ENCODE results near the gene DUSP9.
"Not testable (repeated sequence)": the region's sequence is repeated elsewhere in the genome, so short reads cannot be mapped to it uniquely, and the experiment has no call there.

DUSP9 gene

DNA sequence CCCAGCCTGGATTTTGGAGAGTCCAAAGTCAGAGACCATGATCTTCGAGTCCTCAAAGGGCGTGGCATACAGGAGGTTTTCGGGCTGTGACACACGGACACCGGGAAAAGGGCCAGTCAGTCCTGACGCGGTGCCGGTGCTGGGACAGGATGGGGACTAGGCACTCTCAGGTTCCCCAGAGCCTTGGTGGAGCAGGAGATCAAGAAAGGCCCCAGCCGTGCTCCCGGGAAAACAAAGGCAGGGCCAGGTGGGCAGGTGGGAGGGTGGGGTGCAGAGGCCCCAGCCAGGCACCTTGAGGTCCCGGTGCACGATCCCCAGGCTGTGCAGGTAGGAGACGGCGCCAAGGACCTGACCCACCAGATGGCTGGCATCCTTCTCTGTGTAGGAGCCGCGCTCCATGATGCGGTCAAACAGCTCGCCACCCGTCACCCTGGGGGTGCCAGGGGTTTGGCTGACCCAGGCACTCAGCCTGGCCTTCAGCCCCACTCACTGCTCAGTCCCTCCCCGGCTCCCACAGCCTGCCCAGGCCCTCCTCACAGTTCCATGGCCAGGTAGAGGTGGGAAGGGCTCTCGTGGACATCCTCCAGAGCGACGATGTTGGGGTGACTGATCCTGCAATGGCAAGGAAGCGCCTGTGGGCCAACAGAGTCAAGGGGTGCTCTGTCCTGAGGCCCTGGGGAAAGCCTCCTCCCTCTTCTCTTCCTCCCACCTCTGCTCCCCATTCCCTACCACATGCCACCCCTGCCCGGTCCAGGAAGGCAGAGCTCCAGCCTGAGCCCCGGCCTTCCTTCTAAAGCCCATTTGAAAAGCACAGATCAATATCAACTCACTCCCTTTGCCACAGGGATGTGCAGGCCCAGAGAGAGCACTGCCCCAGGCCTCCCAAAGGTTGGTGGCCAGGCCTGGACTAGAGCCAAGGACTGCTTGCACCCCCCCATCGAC lies 24.9 kb downstream of the DUSP9 start:
- DNase-seq (ENCODE audit: low read depth in 2 of 2): no peak

DNA sequence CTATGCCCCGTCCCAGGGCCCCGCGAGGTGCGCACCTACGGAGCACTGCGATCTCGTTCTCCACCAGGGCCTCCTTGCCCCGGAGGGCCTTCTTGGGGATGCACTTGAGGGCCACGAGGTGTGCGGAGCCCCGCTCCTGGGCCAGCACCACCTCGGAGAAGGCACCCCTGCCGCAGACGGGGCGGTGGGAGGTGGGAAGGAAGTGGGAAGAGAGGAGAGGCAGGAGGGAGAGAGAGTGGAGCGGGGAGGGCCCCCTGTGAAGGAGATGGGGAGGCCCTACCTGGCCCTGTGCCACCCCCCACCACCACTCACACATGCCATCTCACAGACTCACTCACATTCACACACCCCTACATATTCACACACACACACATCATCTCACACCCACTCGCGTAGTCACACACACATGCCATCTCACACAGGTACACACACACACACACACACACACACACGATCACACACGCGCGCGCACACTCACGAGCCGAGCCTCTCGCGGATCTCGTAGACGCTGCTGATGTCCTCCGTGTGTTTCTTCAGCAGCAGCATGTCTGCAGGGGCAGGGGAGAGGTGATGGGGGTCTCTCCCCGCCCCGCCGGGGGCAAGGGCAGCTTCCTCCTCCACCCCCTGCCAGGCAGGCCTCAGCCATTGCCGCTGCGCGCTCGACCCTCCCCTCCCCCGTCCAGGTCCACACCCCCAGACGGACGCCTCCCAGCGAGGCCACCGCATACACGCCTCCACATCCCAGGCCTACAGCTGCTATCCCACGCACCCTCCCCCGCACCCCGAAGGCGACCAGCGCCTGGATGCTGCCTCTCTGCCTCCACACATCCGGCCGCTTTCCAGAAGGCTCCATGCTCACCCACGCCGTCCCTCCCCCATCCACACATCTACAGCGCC lies 25.8 kb downstream of the DUSP9 start:
- no peak for DNase-seq (ENCODE audit: low read depth in 2 of 2)

DNA sequence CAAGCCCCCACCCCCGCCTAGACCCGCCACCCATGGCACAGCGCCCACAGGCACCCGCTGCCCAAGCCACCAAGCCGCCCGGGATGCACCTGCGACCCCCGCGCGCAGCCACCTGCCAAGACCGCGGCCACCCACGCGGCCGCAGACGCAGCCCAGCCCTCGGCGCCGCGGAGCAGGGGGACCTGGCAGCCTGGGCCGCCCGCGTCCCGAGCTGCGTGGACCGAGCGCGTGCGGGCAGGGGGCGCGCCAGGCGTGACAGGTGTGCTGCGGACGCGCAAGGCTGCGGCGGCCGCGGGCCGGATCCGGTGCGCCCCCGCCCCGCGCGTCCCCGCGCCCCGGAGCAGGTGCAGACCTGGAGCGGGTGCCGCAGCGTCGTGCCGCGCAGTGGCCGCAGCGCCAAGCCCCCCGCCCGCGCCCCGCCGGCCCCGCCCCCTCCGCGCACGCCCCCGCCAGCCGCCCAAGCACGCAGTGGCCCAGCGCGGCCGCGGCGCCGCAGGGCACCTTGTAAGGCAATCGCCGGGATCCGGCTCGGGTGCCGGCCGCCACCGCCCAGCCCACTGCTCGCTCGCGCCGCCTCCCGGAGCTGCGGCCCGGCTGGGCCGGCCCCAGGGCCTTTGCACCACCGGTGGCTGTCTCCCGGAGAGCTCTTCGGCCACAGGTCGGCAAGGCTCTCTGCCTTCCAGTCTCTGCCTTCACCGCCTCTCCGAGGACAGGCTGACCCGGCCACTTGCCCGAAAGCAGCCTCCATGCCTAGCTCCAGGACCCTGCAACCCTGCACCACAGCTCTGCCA lies 26.6 kb downstream of the DUSP9 start, which contains the start of gene PNCK:
Gene PNCK (minus strand): TSS at position 386 of the 791 bp plus-strand sequence. CDS start 737 bp downstream, outside the sequence.
- no peak for DNase-seq (ENCODE audit: low read depth in 2 of 2)

DNA sequence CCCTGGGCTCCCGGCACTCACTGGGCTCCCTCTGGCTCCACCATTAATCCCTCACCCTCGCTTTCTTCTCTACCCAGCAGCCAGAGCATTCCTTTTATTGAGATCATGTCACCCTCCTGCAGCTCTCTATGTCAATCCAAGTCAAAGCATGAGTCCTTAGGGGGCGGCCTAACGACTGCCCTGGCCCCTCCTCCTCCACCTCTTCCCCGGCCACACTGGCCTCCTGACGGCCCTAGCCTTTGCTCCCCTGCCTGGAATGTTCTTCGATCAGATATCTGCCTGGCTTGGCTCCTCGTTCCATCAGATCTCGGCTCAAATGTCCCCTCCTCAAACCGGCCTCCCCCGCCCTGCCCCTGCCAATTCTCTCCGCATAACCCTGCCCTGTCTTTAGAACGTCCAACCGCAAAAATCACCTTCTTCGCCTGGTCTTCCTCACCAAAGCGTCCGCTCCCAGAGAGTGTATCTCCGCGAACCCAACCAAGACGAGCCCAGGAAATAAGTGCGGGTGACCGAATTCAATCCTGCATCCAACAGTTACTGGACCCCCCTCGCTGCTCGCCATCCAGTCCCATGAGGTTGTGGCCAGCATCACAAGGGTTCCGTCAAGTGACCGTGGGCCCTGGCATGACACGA lies 27.3 kb downstream of the DUSP9 start:
- no peak for DNase-seq (ENCODE audit: low read depth in 2 of 2)

DNA sequence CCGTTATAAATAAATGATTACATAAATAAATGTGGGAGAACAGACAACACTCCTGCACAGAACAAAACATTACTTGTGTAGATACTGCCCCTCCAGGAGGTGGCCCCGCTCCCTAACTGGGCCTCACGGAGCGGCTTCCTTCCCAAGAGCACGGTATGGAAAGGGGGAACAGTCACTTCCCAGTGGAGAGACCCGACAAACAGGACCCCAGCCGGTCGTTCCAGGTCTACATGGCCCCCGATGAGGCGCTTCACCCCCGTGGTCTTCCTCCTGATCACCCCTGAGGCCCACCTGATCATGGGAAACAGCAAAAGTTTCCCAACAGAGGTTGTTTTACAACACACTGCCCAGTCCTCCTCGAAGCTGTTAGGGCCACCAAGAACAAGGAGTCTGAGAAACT lies 34.2 kb downstream of the DUSP9 start:
- DNase-seq (ENCODE audit: low read depth in 2 of 2): no peak

DNA sequence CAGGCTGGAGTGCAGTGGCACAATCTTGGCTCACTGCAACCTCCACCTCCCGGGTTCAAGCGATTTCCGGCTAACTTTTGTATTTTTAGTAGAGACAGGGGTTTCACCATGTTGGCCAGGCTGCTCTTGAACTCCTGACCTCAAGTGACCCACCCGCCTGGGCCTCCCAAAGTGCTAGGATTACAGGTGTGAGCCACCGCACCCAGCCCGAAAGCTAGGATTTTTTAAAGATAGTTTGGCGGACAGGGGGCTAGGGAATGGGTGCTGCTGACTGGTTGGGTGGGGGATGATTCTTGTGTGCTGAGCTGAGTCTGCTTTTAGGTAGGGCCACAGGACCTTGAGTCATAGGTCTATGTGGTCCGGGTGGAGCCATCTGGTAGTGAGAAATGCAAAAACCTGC lies 36.5 kb downstream of the DUSP9 start:
- not testable (repeated sequence) for DNase-seq (ENCODE audit: low read depth in 2 of 2)

DNA sequence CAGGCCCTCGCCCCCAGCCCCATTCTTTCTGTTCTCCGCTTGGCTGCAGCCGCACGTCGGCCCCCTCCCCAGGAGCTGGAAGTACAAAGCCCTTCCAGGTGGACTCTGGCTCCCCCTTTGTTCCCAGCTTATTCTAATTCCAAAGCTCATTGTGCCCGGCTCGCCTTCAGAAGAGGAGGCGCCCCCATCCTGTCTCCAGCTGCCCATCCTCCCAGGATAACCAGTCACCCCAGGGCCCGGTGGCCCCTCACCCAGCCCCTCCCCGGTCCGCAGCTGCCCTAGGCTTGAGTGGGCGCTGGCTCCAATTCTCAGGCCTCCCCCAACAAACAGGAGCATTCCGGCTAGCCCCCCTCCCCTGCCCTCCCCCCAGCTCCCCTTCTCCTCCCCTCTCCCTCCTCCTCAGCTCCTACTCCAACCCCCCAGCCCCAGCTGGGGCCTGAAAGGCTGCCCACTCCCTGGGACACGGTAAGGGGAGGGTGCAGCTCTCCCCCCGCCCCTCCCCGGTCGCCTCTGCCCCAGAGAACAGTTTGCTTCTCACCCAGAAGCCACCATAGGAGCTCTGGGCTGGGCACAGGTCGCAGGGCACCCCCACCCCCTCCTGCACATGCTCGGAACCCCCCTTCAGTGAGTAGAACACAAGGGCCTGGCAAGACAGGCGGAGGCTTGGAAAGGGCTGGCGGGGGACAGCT lies 37.6 kb downstream of the DUSP9 start:
- no peak for DNase-seq (ENCODE audit: low read depth in 2 of 2)

DNA sequence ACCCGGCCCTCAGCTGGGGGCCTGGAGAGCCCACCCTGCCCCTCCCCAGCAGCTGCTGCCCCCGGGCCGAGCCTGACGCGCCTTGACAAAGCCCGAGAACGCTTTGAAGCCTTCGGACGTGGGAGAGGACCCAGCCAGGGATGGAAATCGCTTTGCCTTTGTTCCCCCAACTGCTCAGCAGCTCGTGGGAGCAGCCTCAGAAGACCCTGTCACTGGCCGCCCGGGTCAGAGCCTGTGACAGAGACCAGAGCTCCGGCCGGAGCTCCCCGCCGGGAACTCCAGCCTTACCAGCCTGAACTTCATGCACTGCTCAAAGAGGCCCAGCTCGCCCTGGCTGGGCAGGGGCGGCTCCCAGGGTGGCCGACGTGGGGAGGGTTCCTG lies 38.1 kb downstream of the DUSP9 start:
- no peak for DNase-seq (ENCODE audit: low read depth in 2 of 2)

DNA sequence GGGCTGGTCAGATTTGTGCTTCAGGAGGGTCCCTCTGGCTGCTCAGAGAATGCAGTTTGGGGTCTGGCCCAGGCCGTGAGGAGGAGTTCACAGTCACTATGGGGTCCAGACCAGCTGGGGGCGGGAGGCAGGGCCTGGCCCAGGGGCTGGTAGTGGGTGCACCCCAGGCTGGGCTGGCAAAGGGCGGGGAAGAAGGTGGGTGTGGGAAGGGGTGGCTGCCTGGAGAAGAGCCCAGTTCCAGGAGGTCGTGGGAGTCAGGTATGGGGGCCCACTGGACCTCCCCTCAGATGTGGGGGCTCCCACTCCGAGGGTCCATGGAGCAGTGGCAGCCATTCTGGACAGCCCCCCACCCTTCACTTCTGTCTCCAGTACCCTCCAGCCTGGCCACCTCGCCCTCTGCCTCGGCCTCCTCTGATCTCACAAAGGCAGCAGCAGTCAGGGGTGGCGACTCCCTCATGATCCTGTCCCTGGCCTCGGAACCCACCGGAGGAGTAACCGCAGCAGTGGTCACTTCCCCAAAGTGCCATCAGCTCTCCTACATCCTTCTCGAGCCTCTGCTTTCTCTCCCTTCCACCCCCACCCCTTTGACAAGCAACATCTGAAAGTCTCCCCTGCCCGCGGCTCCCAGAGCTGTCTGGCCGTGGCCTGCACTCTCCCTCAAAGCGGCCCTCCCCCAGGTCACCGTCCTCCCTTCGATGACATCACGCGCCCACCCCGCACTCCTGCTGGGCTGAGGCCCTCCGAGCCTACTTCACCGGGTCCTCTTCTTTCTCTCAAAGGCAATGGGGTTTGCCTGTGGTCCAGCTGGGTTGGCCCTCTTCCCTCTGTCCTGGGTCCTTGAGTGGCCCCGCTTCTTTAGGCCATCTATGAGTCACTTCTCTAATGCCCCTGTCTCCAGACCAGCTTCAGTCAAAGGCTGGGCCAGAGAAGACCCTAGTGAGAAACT lies 39.0 kb downstream of the DUSP9 start:
- DNase-seq (ENCODE audit: low read depth in 2 of 2): no peak

DNA sequence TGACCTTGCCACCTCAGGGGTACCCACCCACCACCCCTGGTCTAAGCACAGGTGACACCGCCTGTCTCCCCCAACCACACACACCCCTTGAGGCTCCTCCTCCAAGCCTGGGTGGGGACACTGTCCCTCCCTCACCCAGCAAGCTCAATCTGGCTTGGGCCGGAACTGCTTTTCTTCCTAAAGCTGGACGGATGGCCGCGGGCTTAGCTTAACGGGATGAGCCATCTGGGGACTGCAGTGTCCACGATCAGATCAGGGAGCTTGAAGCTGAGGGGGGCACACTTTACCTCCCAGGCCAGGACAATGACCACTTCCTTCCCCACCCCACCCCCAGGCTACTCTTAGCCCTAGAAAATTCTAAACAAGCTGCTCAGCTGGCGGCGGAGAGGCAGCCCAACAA lies 39.7 kb downstream of the DUSP9 start:
- DNase-seq (ENCODE audit: low read depth in 2 of 2): no peak

DNA sequence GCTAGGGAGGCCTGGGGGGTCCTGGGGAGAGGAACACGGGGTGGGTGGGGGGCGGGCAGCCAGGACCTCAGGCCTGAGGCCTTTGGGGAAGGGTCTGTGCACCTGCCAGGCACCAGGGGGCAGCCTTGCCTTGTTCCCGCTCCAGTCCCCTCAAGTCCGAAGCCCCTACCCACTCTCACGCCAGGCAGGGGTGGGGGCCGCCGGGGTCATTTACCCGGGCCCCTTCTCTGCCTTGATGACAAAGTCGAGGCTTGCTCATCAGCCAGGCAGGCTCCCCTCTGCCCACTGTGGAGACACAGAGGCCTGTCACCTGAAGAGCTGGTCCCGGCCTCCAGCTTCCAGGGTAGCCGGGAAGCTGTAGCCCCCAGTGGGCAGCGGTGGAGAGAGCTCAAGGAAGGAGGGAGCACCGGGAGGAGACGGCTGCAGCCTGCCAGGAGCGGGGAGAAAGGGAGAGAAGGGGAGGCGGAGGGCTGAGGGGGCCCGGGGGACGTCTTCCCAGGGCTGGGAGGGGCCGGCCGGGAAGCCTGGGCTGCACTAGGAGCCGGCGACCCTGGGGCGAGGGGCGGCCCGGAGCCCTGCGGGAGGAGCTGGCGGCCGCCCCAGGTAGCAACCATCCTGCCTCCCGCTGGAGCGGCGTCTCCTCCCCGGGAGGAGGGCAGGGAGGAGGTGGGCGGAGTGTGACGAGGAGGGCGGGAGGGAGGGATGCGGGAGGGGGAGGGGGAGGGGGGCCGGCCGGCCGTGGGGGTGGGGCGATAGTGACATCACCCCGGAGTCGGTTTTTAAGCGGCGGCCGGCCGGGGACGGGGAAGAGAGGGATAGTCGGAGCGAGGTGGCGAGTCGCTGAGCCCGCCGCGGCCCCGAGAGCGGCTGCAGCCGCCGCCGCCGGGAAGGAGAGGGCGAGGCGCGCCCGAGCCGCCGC lies 40.4 kb downstream of the DUSP9 start, which contains the start of gene SLC6A8:
Gene SLC6A8 (plus strand): TSS at position 806 of the 919 bp plus-strand sequence. CDS start 649 bp downstream, outside the sequence.
- peak; percentile 24 to 28 for DNase-seq (ENCODE audit: low read depth in 2 of 2)

DNA sequence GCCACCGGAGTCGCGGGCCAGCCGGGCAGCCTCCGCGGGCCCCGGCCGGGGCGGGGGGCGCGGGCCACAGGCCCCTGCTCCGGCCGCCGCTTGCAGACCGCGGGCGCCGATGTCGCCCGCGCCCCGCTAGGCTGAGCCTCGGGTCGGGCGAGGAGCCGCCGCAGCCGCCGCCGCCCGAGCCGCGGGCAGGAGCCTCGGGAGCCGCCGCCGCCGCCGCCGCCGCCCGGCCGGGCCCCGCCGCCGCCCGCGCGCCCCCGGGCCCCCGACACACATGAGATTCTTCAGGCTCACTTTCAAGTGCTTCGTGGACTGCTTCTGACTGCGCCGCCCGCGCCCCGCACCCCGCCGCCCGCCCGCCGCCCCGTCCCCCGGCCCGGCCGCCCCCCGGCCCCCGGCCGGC lies 41.1 kb downstream of the DUSP9 start:
- no peak for DNase-seq (ENCODE audit: low read depth in 2 of 2)

DNA sequence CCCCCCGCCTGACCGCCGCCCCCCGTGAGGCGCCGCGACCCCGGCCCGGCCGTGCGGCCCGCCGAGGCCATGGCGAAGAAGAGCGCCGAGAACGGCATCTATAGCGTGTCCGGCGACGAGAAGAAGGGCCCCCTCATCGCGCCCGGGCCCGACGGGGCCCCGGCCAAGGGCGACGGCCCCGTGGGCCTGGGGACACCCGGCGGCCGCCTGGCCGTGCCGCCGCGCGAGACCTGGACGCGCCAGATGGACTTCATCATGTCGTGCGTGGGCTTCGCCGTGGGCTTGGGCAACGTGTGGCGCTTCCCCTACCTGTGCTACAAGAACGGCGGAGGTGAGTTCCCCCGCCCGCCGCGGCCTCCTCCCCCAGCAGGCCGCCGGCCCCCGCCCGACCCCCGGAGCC lies 41.5 kb downstream of the DUSP9 start:
- DNase-seq (ENCODE audit: low read depth in 2 of 2): no peak

DNA sequence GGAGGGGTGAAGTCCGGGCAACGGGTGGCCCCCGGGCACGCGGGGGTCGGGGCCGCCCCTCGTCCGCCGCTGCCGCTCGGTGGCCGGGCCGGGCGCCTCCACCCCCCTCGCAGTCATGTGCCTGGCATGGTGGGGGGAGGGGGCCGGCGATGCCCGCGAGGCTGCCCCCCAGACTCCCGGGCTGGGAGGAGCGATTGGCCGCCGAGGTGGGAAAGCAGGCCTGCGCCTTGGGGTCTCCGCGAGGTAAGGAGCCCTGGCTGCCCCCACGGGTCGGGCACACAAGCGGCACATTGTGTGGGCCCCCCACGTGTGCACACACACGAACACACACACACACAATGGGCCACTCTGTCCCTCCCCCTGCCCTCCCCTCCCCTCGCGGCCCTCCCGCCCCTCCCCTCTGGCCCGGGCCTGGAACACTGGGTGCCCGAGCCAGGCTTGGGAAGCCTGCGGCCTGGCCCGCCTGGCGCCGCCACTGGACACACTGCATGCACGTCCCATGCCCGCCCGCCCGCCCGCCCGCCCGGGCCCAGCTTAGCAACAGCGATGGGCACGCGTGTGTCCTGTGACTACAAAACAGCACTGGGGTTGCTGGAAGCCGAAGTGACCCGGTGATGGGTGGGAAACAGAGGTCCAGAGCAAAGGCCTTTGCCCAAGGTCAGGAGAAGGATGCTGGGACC lies 42.0 kb downstream of the DUSP9 start:
- DNase-seq (ENCODE audit: low read depth in 2 of 2): no peak

DNA sequence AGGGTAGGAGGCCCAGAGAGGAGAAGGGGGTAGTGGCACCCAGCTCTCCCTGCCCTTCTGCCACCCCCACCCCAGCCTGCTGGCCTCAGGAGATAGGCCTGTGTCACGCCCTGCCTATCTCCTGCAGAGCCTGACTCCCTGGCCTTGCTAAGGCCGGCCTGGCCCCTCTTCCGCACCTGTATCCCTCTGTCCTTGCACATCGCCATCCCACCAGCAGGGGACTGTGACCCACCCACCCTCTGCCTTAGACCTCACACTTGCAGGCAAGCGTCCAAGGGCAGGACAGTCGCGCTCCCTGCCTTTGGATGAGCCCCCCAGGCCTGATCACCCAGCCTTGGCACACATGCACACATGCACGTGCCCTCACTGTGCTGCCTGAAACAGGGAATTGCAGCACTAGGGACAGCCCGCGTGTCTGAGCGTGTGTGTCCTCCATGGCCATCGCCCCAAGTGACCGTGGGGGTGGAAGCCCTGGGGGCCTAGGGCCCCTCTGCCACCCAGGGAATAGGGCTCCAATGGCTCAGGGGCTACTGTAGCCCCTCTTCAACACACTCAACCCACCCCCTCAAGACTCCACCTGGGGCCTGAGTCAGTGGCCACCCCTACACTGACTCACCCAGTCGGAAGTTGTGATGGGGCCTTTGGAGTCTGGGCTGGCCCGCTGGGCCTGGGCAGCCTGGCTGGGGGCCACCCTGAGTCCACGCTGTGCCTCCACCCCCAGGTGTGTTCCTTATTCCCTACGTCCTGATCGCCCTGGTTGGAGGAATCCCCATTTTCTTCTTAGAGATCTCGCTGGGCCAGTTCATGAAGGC lies 42.9 kb downstream of the DUSP9 start:
- no peak for DNase-seq (ENCODE audit: low read depth in 2 of 2)

DNA sequence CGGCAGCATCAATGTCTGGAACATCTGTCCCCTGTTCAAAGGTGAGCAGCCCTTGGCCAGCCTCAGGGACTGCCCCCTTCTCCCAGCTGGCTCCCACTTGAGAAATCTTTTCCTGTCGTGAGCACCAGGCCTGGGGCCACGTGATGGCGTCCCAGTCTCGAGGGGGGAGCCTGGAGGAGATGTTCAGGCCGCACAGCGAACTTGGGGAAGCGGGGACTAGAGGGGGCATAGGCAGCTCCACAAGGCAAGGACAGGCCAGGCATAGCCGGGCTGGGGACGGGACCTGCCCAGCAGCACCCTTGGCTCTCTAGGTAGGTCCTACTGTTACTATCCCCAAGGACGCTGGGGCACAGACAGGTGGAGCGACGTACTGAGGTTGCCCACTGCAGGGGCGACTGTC lies 43.5 kb downstream of the DUSP9 start:
- no peak for DNase-seq (ENCODE audit: low read depth in 2 of 2)

All from fibroblast of skin of left biceps (primary cell).